HG03196 (cell line): Measurements from ENCODE around the gene ANTXRL.
A peak's percentile ranks its signal among the peaks of the same experiment; 100 is the strongest.
"Not testable (repeated sequence)": the region's sequence is repeated elsewhere in the genome, so short reads cannot be mapped to it uniquely, and the experiment has no call there.

Experiments
- ATAC-seq: cut with Tn5 transposase; IDR thresholded peaks from one replicate; pipeline ENCODE4 v1.9.1; 2021; ENCODE audit not compliant: unreplicated experiment

ANTXRL gene

DNA sequence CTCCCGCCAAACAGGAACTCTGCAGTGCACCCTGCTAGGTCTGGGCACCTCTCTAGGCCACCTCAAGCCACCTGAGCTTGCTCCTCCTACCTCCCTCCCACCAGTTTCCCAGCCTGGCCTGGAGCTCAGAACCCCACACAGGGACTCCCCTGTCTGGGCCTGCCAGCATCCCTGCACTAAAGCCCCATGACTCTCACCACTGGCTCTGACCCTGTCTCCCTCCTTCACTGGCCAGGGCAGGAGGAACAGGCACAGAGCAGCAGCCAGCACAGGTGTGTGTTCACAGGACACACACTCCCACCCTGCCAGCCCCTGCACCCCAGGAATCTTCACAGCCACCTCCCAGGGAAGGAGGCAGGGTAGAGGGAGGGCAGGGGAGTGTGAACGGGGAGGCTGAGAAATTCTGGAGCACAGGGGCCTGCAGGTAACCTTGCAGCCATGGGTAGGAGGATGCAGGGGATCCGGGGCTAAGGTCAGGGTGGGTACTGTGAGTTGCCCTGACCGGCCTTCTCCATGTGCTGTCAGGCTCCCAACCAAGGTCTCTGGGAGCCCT lies 13.9 kb upstream of the ANTXRL start:
- ATAC-seq = no peak

DNA sequence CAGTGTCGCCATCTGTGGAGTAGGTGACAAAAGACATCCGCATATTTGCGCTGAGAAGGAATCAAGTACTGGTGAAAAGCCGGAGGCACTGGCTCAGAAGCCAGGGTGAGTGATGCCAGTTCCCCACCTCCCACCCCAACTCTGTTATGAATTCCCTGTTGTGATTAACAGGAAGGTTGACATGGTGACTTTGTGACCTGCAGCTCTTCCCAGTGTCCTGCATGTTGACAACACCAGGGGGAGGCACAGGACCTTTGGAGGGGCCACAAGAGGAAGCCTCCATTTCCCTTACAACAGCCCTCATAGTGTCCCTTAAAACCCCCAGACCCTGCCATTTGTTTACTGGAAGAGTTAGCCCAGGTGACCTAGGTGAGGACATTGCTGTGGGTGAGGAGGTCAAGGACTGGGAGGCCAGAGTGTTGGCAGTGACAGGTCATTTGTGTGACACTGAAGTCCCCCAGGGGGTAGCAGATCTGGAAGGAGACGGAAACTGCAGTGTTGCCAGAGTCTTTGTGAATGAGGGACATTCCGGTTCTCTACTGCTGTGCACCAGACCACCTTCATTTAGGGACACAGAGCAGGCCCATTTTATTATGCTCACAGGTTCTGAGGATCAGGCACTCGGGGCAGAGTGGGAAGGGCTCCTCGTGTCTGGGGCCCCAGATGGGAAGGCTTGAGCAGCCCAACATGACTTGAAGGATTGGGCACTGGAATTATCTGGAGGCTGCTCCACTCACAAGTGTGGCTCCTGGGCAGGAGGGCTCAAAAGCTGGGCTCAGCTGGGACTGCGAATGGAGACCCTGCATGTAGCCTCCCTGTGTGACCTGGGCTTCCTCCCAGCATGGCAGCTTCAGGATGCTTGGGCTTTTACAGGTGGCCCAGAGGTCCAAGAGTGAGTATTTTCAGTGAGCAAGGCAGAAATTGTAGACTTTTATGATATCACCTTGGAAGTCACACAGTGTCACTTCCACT lies 13.0 kb upstream of the ANTXRL start:
- ATAC-seq = no peak

DNA sequence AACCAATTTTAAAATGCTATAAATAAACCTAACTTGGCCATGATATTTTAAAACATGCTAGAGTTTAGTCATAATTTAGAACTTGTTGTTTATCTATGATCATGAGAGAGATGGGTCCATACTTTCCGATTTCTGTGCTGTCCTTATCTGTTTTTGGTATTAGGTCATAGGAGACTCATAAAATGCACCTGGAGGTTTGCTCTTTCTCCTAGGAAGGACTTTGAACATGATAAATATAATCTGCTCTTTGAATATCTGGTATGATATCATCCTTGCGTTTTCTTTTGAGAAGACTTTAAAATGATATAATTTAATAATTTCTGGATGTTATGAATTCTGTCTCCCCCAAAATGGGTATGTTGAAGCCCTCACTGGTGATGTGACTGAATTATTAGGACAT lies 9.0 kb upstream of the ANTXRL start:
- no peak for ATAC-seq

DNA sequence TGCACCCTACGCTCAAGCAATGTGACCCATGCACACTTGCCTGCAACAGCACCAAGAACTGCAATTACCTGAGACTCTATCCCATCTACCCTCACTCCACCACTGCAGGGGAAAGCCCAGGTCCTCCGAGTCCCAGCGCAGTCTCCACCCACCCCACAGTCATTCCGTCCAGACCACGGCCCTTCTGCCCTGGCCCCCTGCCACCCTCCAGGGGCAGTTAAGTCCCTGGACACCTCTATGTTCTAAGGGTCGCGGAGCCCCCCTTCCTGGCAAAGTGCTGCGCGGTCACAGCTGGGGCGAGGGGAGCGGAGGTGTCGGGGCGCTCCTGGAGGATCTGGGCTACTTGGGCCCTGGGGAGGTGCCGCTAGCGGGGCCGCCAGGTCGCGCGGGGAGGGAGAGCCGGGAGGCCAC lies 4.4 kb upstream of the ANTXRL start:
- not testable (repeated sequence) for ATAC-seq

DNA sequence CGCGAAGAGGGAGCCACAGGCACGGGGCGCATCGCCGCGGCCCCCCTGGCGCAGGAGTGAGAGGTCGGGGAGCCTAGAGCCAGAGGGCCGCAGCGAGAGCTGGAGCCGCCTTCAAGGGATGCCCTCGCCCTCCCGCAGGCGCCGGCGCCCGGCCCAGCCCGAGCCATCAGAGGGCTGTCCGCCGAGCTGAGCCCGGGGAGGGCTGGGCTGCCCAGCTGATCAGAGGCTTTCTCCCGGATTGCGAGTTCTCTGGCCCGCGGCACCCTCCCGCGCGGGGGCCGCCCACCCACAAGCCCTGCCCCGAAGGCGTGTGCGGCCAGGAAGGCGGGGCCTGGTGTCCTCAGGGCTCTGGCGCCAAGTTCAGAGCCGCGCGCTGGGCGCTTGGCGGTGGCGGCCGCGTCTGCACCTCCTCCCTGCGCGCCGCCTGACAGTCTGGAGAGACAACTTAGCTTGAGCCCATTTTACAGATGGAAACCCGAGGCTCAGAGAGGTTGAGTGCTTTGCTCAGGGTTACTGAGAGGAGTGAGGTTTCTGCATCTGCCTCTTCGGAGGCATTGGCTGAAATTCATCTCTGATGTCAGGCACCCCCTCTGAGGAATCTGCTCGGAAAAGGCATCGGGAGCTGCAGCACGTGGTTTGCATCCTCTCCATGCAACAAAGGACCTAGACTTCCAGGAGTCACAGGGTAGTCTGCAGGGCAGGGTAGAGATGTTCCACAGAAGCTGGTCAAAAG lies 3.8 kb upstream of the ANTXRL start:
- ATAC-seq = no peak

DNA sequence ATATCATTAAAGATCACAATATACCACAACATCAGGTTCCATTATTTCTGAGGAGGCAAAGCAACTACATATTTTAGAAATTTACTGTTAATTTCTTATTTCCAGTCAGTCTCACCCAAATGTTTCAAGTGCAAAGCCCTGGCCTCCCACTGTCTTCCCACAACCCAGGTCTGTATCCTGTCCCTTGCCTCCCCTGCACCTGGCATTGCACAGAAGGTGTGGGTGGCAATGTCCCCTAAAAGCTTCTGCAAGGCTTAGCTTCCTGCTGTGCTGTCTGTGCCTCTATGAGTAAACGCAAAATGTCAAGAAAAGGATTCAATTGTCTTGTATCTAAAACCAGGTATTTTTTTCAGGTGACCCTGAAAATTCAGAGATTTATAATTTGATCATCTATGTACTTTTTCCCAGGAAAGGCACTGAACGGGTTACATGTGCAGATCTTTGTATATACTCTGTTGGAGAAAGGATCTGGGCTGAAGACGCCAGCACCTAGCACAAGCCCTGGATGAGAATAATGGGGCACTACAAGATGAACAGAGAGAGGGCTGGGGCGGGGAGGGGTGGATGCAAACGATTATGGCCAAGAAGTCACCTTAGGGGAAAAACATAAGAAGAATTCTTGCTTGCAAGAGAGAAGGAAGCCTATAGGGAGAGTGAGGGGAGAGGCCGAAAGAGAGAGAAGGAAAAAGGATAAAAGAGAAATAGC lies 3.1 kb upstream of the ANTXRL start:
- ATAC-seq = no peak

DNA sequence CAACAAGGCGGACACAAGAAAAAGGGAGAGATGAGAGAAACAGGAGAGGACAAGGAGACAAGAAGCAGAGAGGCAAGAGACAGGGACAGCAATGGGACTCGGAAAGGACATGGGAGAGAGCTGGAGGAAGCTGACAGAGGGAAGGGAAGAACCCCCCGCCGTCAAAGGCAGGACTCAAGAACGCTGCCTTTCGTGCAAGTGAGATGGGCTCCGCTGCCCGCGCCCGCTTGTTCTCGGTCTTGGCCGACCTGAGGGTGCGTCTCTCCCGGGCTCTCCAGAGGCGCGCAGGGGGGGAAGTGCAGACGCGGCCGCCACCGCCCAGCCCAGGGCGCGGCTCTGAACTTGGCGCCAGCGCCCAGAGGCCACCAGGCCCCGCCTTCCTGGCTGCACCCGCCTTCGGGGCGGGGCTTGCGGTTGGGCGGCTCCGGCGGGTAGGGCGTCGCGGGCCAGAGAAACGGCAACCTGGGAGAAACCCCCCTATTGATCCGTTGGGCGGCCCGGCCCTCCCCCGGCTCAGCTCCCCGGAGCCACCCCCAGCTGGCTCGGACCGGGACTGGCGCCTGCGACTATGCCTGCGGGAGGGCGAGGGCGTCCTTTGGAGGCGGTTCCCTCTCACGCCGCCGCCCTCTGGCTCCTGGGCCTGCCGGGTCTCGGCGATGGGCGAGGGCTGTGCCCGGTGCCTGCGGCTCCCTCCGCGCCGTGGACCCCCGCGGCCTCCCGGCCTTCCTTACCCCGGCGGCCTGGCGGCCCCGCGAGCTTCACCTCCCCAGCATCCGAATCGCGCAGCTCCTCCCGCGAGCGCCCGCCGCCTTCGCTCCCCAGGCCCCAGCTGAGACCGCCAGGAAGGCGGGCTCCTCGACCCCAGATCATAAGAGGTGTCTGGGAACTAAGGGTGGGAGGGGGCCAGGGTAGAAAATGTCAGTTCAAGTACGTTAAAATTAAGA lies 2.2 kb upstream of the ANTXRL start:
- ATAC-seq = peak; percentile 98

DNA sequence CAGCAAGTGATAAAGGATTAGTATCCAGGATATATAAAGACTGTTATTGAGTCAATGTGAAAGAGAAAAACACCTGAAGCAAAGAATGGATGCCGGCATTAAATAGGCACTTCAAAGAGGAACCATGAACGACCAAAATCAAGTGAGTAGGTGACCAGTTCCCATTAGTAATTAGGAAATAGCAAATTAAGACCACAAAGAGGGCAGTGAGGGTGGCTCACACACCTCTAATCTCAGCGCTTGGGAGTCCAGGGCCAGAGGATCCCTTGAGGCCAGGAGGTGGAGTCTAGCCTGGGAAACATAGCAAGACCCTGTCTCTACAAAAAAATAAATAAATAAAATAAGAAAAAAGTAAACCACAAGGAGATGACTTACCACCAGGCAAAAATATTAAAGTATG lies 1.5 kb upstream of the ANTXRL start:
- no peak for ATAC-seq

DNA sequence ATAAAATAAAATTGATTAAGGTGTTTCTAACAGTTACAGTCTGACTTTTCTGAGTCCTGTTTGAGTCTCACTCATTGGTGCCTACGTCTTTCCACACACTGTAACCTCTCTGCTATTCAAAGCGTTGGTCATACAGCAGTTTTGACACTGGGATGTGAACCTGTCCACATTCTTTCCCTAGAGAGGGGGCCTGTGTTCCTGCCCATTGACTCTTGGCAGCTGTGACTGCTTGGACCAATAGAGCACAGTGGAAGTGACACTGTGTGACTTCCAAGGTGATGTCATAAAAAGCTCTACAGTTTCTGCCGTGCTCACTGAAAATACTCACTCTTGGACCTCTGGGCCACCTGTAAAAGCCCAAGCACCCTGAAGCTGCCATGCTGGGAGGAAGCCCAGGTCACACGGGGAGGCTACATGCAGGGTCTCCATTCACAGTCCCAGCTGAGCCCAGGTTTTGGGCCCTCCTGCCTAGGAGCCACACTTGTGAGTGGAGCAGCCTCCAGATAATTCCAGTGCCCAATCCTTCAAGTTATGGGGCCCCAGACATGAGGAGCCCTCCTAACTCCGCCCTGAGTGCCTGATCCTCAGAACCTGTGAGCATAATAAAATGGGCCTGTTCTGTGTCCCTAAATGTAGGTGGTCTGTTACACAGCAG lies 704 bp upstream of the ANTXRL start:
- ATAC-seq = no peak

DNA sequence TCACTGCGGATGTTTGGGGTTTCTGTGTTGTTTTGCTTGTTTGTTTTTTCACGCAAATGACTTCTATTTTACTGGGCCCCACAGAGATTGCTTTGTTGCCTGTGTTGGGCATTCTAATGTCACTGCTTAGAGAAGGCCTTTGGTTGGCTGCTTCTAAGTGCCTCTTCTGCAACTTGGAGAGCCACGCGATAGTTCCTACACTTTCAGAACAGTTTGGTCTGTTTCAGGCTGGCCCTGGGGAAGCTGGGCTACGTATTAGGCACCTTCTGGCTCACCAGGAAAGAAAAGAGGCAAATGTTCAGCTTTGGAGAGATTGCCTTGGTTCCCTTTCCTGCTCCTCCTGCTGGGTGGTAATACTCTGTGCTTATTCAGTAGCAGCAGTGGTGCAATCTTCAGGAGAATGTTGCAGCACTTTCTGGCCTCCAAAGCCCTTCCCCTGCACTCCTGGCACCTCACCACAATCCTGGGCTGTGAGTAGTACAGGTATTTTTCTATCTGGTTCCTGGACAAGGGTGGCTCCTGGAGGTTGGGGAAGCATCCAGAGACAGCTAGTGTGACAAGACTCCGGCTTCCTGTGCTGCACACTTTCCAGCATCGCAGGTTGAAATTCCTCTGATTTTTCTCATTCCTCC lies 1.2 kb downstream of the ANTXRL start:
- ATAC-seq = no peak

DNA sequence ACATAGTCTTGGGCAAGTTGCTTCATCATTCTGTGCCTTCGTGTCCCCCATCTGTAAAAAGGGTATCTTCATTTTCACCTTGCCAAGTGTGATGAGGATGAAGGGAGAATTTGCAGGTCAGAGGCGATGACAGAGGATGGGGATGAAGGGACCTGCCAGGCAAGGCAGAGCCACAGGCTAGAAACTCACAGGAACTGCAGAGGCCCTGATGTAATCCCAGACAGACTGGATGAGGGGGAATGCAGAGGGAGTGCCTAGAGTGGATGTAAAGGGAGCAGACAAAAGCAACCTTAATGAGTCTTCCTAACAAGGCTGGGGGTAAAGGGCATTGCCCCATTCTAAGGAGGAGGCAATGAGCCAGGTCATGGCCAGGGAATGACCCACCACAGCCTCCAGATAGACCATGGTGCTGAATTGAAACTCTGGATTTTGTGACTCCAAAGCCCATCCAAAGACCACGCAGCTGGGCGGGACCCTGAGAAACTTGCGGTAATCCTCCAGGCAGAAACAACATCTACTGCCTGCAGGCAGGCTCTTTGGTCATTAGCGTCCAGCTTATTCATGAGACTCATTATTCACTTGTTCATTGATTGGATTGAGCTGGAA lies 1.9 kb downstream of the ANTXRL start:
- ATAC-seq = no peak

DNA sequence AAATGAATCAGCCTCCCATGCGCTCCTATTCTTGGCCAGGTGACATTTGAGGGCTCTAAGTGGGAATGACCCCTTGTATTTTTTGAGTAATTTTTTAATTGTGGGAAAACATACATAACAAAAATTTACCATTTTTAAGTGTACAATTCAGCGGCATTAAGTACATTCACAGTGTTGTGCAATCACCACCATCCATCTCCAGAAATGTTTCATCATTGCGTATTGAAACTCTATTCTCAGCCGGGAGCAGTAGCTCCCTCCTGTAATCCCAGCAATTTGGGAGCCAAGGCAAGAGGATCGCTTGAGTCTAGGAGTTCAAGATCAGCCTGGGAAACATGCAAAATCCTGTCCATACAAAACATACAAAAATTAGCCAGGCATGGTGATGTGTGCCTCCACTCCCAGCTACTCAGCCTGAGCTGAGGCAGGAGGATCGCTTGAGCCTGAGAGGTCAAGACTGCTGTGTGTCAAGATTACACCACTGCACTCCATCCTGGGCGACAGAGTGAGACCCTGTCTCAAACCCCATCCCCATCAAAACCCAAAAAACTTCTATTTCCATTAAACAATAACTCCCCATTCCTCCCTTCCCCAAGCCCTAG lies 2.5 kb downstream of the ANTXRL start:
- ATAC-seq = no peak

DNA sequence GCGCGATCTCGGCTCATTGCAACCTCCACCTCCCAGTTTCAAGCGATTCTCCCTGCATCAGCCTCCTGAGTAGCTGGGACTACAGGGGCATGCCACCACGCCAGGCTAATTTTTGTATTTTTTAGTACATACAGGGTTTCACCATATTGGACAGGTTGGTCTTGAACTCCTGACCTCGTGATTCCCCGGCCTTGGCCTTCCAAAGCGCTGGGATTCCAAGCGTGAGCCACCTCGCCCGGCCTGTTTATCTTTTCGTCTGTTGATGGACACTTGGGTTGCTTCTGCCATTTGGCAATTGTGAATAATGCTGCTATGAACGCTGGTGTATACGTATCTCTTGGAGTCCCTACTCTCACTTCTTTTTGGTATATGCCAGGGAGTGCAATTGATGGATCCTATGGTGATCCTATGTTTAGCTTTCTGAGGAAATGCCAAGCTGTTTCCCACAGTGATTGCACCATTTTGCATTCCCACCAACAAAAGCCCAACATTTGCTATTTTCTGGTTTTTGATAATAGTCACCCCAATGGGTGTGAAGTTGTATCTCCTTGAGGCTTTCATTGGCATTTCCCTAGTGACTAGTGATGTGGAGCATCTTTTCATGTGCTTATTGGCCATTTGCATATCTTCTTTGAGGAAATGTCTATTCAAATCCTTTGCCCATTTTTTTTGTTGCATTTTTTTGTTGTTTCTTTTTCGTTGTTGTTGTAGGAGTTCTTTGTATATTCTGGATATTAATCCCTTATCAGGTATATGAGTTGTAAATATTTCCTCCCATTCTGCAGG lies 3.5 kb downstream of the ANTXRL start:
- ATAC-seq = no peak

DNA sequence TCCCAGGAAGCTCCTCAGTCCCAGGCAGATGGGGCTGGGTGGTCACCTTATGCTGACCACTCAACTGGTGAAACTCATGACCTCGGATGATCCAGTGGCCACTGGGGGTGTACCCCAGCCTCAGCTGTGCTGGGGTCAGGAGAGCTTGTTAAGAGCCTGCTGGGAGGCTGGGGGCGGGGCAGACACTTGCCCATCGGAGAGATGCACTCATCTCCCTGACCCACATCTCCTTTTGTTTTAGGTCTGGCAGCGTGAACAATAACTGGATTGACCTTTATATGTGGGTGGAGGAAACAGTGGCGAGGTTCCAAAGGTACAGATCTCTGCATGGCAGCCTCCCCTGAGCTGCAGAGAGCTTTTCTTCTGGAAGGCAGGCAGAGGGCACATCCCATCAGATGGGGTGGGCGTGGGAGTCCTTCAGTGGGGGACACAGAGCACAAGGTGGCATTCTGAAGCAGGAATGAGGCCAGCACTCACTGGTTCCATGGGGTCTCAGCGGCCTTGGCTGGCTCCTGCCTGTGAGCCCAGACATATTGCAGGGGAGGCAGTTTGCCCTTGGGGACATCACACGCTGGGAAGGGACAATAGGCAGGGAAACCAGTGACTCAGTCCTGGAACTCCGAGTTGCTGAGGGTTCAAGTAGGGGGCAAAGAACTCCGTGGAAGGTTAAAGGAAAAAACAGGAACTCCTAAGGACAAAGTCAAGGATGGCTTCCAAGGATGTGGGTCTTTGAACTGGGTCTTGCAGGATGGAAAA lies 5.2 kb downstream of the ANTXRL start:
- no peak for ATAC-seq

DNA sequence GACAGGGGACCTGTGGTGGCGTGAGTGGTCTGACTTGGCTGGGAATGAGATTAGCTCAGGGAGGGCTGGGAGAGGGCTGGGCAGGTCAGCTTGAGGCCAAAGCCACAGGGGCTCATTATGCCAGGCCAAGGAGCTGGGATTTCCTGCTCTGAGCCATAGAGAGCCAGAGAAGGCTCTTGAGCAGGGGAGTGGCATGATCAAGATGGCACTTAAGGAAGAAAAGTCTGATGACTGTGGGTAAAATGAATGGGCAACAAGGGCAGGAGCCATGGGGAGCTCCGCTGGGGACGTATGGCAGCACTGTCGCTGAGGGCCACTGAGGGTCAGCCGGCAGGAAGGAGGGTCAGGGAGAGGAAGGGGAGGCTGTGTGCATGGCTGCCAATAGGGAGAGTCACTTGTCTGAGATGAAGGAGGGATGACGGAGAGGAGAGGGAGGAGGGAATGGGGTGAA lies 5.8 kb downstream of the ANTXRL start:
- ATAC-seq = no peak

DNA sequence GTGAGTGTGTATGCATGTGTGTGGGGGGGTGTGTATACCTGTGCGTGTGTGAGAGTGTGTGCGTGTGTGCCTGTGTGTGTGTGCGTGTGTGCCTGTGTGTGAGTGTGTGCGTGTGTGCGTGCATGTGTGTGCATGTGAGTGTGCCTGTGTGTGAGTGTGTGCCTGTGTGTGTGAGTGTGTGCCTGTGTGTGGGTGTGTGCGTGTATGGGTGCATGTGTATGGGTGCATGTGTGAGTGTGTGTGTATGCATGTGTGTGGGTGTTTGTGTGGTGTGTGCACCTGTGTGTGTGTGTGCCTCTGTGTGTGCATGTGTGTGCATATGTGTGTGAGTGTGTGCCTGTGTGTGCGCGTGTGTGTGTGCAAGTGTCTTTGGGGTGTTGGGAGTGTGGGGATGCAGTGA lies 6.4 kb downstream of the ANTXRL start:
- no peak for ATAC-seq
